Activated naive CD4-positive, alpha-beta T cell treated with anti-CD3 and anti-CD28 coated beads, Interleukin-2, amount 50 U/mL, for 24 hours (primary cell): ENCODE measurements around the gene FMNL2.

Experiments used
- H3K27ac Mint-ChIP-seq: one replicate; pipeline ENCODE4 v1.8.0; 2021; ENCODE audit warnings: mild to moderate bottlenecking, mixed read lengths
- H3K27me3 Mint-ChIP-seq: one replicate; pipeline ENCODE4 v1.8.0; 2021; ENCODE audit warnings: mixed read lengths
- H3K36me3 Mint-ChIP-seq: one replicate; pipeline ENCODE4 v1.8.0; 2021; ENCODE audit warnings: mixed read lengths
- H3K4me1 Mint-ChIP-seq: one replicate; pipeline ENCODE4 v1.8.0; 2021; ENCODE audit warnings: mixed read lengths
- H3K4me3 Mint-ChIP-seq: one replicate; pipeline ENCODE4 v1.8.0; 2021; ENCODE audit warnings: mild to moderate bottlenecking, mixed read lengths
- H3K9me3 Mint-ChIP-seq: one replicate; pipeline ENCODE4 v1.8.0; 2021; ENCODE audit warnings: mixed read lengths

FMNL2 gene

GRCh38 chr2:152676461-152676860 is 341.5 kb downstream of the FMNL2 start:
- no peak overlapping the region for H3K27ac Mint-ChIP-seq
- H3K4me3 Mint-ChIP-seq, result no peak overlapping the region
- no peaks in the 10 kb centered on the region for H3K27me3 Mint-ChIP-seq
- H3K4me1 Mint-ChIP-seq, result peaks cover 6% of the 10 kb centered on the region
- peaks cover 8% of the 10 kb centered on the region for H3K36me3 Mint-ChIP-seq
- H3K9me3 Mint-ChIP-seq, result no peaks in the 10 kb centered on the region

- Mint-ChIP-seq H3K27ac (no peak overlapping the region), H3K4me3 (no peak overlapping the region), H3K27me3 (no peaks in the 10 kb centered on the region), H3K9me3 (no peaks in the 10 kb centered on the region), H3K4me1 (peaks cover 24% of the 10 kb centered on the region), H3K36me3 (peaks cover 14% of the 10 kb centered on the region)
Observed at GRCh38 chr2:152678808-152679207, 343.8 kb downstream of the FMNL2 start.

GRCh38 chr2:152682663-152683062 is 347.7 kb downstream of the FMNL2 start:
- peaks cover 51% of the 10 kb centered on the region for H3K4me1 Mint-ChIP-seq
- no peak overlapping the region for H3K27ac Mint-ChIP-seq
- no peaks in the 10 kb centered on the region for H3K9me3 Mint-ChIP-seq
- H3K4me3 Mint-ChIP-seq, result no peak overlapping the region
- peaks cover 20% of the 10 kb centered on the region for H3K36me3 Mint-ChIP-seq
- H3K27me3 Mint-ChIP-seq, result no peaks in the 10 kb centered on the region

DNA sequence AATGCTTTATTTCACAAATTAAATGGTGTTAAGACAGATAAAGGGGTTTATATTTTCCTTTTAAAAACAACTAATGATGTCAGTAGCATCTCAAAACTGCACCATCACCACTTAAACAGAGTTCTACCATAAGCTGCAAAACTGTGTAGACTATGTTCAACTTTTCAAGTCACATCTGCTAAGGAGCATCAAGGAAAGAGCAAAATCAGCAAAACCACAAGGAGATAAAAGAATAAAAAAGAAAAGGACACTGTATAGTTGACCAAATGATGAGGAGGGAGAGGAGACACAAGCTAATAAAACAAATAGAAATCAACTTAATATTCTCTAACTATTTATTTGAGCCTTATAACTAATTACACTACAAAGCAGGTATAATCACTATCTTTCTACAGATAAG is 348.4 kb downstream of the FMNL2 start:
- Mint-ChIP-seq H3K27me3 (no peaks in the 10 kb centered on the region), H3K4me1 (peaks cover 55% of the 10 kb centered on the region), H3K4me3 (no peak overlapping the region), H3K9me3 (no peaks in the 10 kb centered on the region), H3K36me3 (peaks cover 22% of the 10 kb centered on the region), H3K27ac (peak overlapping the region; percentile 6)

- Mint-ChIP-seq H3K4me1 (peaks cover 56% of the 10 kb centered on the region), H3K4me3 (no peak overlapping the region), H3K27me3 (no peaks in the 10 kb centered on the region)
Observed at GRCh38 chr2:152686321-152686720, 351.3 kb downstream of the FMNL2 start.

DNA sequence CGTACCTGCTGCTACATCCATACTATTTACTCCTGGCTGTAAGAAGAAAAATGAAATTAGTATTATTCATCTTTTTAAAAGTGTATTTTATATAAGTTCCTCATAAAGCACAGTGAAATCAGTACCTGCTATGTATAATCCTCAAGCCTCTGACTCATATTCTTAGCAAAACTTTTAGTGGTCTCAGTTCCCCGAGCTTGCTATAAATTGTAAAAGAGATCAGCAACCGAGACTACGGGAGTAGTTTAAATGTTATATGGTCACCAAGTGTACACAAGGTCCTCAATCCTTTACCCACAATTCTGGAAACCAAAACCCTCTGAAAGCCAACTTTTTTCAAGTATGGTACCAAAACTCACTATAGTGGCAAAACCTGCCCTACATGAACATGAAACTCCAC is 358.1 kb downstream of the FMNL2 start:
- Mint-ChIP-seq H3K36me3 (peaks cover 21% of the 10 kb centered on the region), H3K27ac (no peak overlapping the region), H3K4me3 (no peak overlapping the region), H3K27me3 (no peaks in the 10 kb centered on the region), H3K4me1 (peaks cover 45% of the 10 kb centered on the region), H3K9me3 (no peaks in the 10 kb centered on the region)

More at GRCh38 chr2:152686321-152686720, 351.3 kb downstream of the FMNL2 start:
- Mint-ChIP-seq H3K36me3 (peaks cover 22% of the 10 kb centered on the region), H3K27ac (no peak overlapping the region), H3K9me3 (no peaks in the 10 kb centered on the region)

DNA sequence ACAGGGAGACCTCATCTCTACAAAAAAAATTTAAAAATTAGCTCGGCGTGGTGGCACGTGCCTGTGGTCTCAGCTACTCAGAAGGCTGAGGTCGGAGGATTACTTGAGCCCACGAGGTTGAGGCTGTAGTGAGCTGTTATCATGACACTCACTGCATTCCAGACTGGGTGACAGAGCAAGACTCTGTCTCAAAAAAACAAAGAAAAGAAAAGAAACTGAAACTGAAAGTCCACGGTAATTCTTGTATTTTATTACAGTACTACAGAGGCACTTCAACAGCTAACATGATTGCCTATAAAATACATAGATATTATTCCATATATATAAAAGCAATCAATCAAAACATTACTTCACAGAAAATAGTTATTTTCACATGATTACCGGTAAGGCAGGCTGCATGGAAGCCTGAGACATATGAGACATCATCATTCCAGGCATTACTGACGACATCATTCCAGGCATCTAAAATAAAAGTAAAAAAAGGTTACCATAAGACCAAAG is 359.2 kb downstream of the FMNL2 start:
- H3K27ac Mint-ChIP-seq, result peak overlapping the region; percentile 97
- H3K4me1 Mint-ChIP-seq, result peaks cover 46% of the 10 kb centered on the region
- no peaks in the 10 kb centered on the region for H3K27me3 Mint-ChIP-seq
- H3K4me3 Mint-ChIP-seq, result peak overlapping the region; percentile 81
- H3K9me3 Mint-ChIP-seq, result no peaks in the 10 kb centered on the region
- H3K36me3 Mint-ChIP-seq, result peaks cover 17% of the 10 kb centered on the region

- Mint-ChIP-seq H3K9me3 (no peaks in the 10 kb centered on the region), H3K27ac (peak overlapping the region; percentile 90), H3K4me1 (peaks cover 56% of the 10 kb centered on the region), H3K36me3 (peaks cover 19% of the 10 kb centered on the region), H3K4me3 (peak overlapping the region; percentile 64), H3K27me3 (no peaks in the 10 kb centered on the region)
Observed at GRCh38 chr2:152695763-152696162, 360.8 kb downstream of the FMNL2 start.

DNA sequence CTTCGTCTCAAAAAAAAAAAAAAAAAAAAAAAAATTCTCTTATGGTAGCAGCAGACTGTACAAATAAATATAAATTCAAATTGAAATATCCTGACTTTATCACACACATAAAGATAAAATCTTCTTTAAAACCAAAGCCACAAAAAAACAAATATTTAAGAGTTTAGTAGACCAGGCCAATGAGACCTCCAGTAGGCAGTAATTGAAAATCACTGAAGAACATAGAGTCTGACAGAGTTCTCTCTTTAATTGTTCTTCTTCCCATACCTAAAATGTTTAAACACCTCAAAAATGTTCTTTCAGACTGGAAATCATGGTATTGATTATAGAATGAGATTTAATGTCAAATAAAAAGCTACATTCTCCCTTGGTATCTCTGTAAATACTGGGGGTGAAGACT is 361.5 kb downstream of the FMNL2 start:
- H3K36me3 Mint-ChIP-seq, result peaks cover 23% of the 10 kb centered on the region
- peak overlapping the region; percentile 12 for H3K27ac Mint-ChIP-seq
- H3K9me3 Mint-ChIP-seq, result no peaks in the 10 kb centered on the region
- H3K4me1 Mint-ChIP-seq, result peaks cover 56% of the 10 kb centered on the region
- H3K27me3 Mint-ChIP-seq, result no peaks in the 10 kb centered on the region
- H3K4me3 Mint-ChIP-seq, result no peak overlapping the region
